GM19455 (cell line): ENCODE results near the gene CKMT2.

Experiments used
- ATAC-seq: cut with Tn5 transposase; IDR thresholded peaks from one replicate; pipeline ENCODE4 v1.9.1; 2021; ENCODE audit not compliant: unreplicated experiment

CKMT2 gene

GRCh38 chr5:81233080-81233634, at the start of gene CKMT2:
CKMT2 (plus strand) TSS chr5:81233322; CDS start chr5:81251133, 17,811 bp downstream.
- ATAC-seq: no peak

- no peak for ATAC-seq
Measured at GRCh38 chr5:81183811-81184748, 49.0 kb upstream of the CKMT2 start.

- no peak for ATAC-seq
Measured at GRCh38 chr5:81184749-81185110, 48.4 kb upstream of the CKMT2 start.

GRCh38 chr5:81187885-81188284, 45.2 kb upstream of the CKMT2 start:
- ATAC-seq: no peak

GRCh38 chr5:81188962-81189361, 44.2 kb upstream of the CKMT2 start:
- ATAC-seq: no peak

- no peak for ATAC-seq
Measured at GRCh38 chr5:81189875-81190498, 43.1 kb upstream of the CKMT2 start.

- no peak for ATAC-seq
Measured at GRCh38 chr5:81191726-81192372, 41.3 kb upstream of the CKMT2 start.

GRCh38 chr5:81192373-81192750, 40.8 kb upstream of the CKMT2 start:
- ATAC-seq: no peak

- ATAC-seq: peak; percentile 86
Measured at GRCh38 chr5:81194633-81195334, 38.3 kb upstream of the CKMT2 start.

GRCh38 chr5:81195335-81195929, 37.7 kb upstream of the CKMT2 start:
- no peak for ATAC-seq

GRCh38 chr5:81202655-81203054, 30.5 kb upstream of the CKMT2 start:
- ATAC-seq: no peak

GRCh38 chr5:81203729-81204128, 29.4 kb upstream of the CKMT2 start:
- no peak for ATAC-seq

- no peak for ATAC-seq
Measured at GRCh38 chr5:81204205-81204604, 28.9 kb upstream of the CKMT2 start.

- ATAC-seq: no peak
Measured at GRCh38 chr5:81205058-81205457, 28.1 kb upstream of the CKMT2 start.

- ATAC-seq: no peak
Measured at GRCh38 chr5:81207009-81207408, 26.1 kb upstream of the CKMT2 start.

GRCh38 chr5:81208904-81209303, 24.2 kb upstream of the CKMT2 start:
- ATAC-seq: no peak

GRCh38 chr5:81209386-81209785, 23.7 kb upstream of the CKMT2 start:
- no peak for ATAC-seq

GRCh38 chr5:81209869-81210493, 23.1 kb upstream of the CKMT2 start:
- ATAC-seq: no peak

GRCh38 chr5:81212211-81212751, 20.8 kb upstream of the CKMT2 start:
- peak; percentile 44 for ATAC-seq

- no peak for ATAC-seq
Measured at GRCh38 chr5:81213070-81213469, 20.1 kb upstream of the CKMT2 start.
